GM12878 (cell line): ENCODE data around the gene SUGCT. TPM values are rescaled to one million over a fixed set of nuclear protein-coding genes. Genes with fewer than 3 reads are reported as not detected.
"Not testable (repeated sequence)": the region's sequence is repeated elsewhere in the genome, so short reads cannot be mapped to it uniquely, and the experiment has no call there.

Experiments used
- ATAC-seq: fragments of 200-7000 bp; cut with Tn5 transposase; 3 replicates; pipeline ENCODE4 v1.9.1; 2020; ENCODE audit warnings: mild to moderate bottlenecking, moderate library complexity
- BruUV-seq: library from RNA; stranded (reverse); fragments of 400-500 nt; replicated peaks from 2 replicates; lab custom pipeline; 2021; lab: Mats Ljungman, UMichigan
- CTCF ChIA-PET: fragments of 300-600 bp; sonication (Branson Sonifier 250); formaldehyde crosslinking; extraction: SDS; loops from one replicate; lab custom pipeline; 2021; ENCODE audit warnings: inconsistent platforms; lab: Yijun Ruan, JAX
- POLR2A ChIA-PET: fragments of 350-600 bp; formaldehyde crosslinking; extraction: SDS; loops from one replicate; lab custom pipeline; 2021; ENCODE audit warnings: inconsistent platforms; lab: Charles Lee
- RAD21 ChIA-PET: fragments of 300-600 bp; sonication (Branson Sonifier 250); formaldehyde crosslinking; loops from one replicate; lab custom pipeline; 2023; ENCODE audit warnings: antibody characterized with exemption; ENCODE audit not compliant: unreplicated experiment; lab: Charles Lee
- SMC1A ChIA-PET: fragments of 300-600 bp; sonication (Branson Sonifier 250); formaldehyde crosslinking; loops from one replicate; lab custom pipeline; 2023; ENCODE audit not compliant: unreplicated experiment, uncharacterized antibody; lab: Charles Lee
- DNase-seq: peaks from one replicate; pipeline ENCODE4 v3.0.0-alpha.2; 2011; ENCODE audit warnings: low read depth, low spot score
- FAIRE-seq: peaks from 3 replicates; lab custom pipeline; 2011; peaks lifted over from hg19 to GRCh38; lab: Jason Lieb, UNC
- H2AFZ ChIP-seq: 2 replicates; pipeline ENCODE4 v1.6.0; 2011; ENCODE audit warnings: low read depth, low read length, control low read depth; ENCODE audit not compliant: control insufficient read depth
- H3K27ac ChIP-seq: 2 replicates; pipeline ENCODE4 v1.5.1; 2011; ENCODE audit warnings: control low read depth; ENCODE audit not compliant: control insufficient read depth, insufficient read depth
- H3K27me3 ChIP-seq, 2 experiments: replicated peaks in 1 of 2; 2 replicates each; pipeline versions ENCODE4 v1.6.0 to v1.6.1; 2011; ENCODE audit warnings: low read length in 1 of 2; ENCODE audit not compliant: control insufficient read depth in 2 of 2, insufficient read depth in 2 of 2
- H3K36me3 ChIP-seq, 2 experiments: 2 replicates each; pipeline ENCODE4 v1.5.1; 2011; ENCODE audit warnings: low read length in 1 of 2; ENCODE audit not compliant: control insufficient read depth in 2 of 2, insufficient read depth in 2 of 2
- H3K4me1 ChIP-seq: 2 replicates; pipeline ENCODE4 v1.6.1; 2011; ENCODE audit warnings: mild to moderate bottlenecking, low read length, moderate library complexity, mixed read lengths; ENCODE audit not compliant: control insufficient read depth, insufficient read depth
- H3K4me2 ChIP-seq: 2 replicates; pipeline ENCODE4 v1.6.0; 2011; ENCODE audit warnings: control low read depth; ENCODE audit not compliant: control insufficient read depth, insufficient read depth
- H3K4me3 ChIP-seq: fragments of 200-600 bp; sonication (generic); 2 replicates; pipeline ENCODE4 v1.5.1; 2016
- H3K79me2 ChIP-seq: 2 replicates; pipeline ENCODE4 v1.6.0; 2011; ENCODE audit warnings: low read length; ENCODE audit not compliant: control insufficient read depth, insufficient read depth
- H3K9ac ChIP-seq: 2 replicates; pipeline ENCODE4 v1.8.0; 2011; ENCODE audit warnings: low read length, control low read depth, mixed read lengths; ENCODE audit not compliant: control insufficient read depth, insufficient read depth
- H3K9me3 ChIP-seq: replicated peaks from 3 replicates; pipeline ENCODE4 v1.5.1; 2011; ENCODE audit warnings: mild to moderate bottlenecking, low read length; ENCODE audit not compliant: control insufficient read depth, insufficient read depth
- H4K20me1 ChIP-seq: 2 replicates; pipeline ENCODE4 v1.6.0; 2011; ENCODE audit not compliant: control insufficient read depth, insufficient read depth
- BCL11A ChIP-seq: IDR thresholded peaks from 2 replicates; pipeline ENCODE4 v1.6.1; 2011; ENCODE audit warnings: low read depth, low read length
- CREB1 ChIP-seq: IDR thresholded peaks from 2 replicates; pipeline ENCODE4 v1.6.1; 2012; ENCODE audit warnings: low read depth, mild to moderate bottlenecking, inconsistent platforms
- ESRRA ChIP-seq: IDR thresholded peaks from 2 replicates; pipeline ENCODE4 v1.6.1; 2012; ENCODE audit warnings: mild to moderate bottlenecking, low read length, improper control_type of control experiment
- LARP7 ChIP-seq: fragments of 450-650 bp; IDR thresholded peaks from 2 replicates; pipeline ENCODE4 v1.6.1; 2017; ENCODE audit warnings: mild to moderate bottlenecking
- MYB ChIP-seq: fragments of 150-350 bp; IDR thresholded peaks from 2 replicates; pipeline ENCODE4 v1.6.1; 2014; ENCODE audit warnings: mild to moderate bottlenecking, low read depth, low read length, borderline replicate concordance
- NR2C2 ChIP-seq: IDR thresholded peaks from 2 replicates; pipeline ENCODE4 v1.6.1; 2011; ENCODE audit warnings: borderline replicate concordance, low read depth; ENCODE audit not compliant: control insufficient read depth, insufficient read length
- RAD51 ChIP-seq: fragments of 450-650 bp; IDR thresholded peaks from 2 replicates; pipeline ENCODE4 v1.6.1; 2016; ENCODE audit warnings: moderate library complexity, mild to moderate bottlenecking, inconsistent platforms
- TBL1XR1 ChIP-seq: IDR thresholded peaks from 2 replicates; pipeline ENCODE4 v1.6.1; 2012; ENCODE audit warnings: low read depth, low read length, improper control_type of control experiment
- YBX1 ChIP-seq: fragments of 450-650 bp; IDR thresholded peaks from 2 replicates; pipeline ENCODE4 v1.6.1; 2016; ENCODE audit warnings: antibody characterized with exemption
- YY1 ChIP-seq: IDR thresholded peaks from 2 replicates; pipeline ENCODE4 v1.6.1; 2011; ENCODE audit warnings: low read depth, mild to moderate bottlenecking, low read length
- ZNF384 ChIP-seq: IDR thresholded peaks from 2 replicates; pipeline ENCODE4 v1.6.1; 2012; ENCODE audit warnings: low read depth, mild to moderate bottlenecking, low read length, improper control_type of control experiment, borderline replicate concordance
- ZSCAN29 ChIP-seq: fragments of 450-650 bp; IDR thresholded peaks from 2 replicates; pipeline ENCODE4 v1.6.1; 2017; ENCODE audit warnings: mild to moderate bottlenecking, moderate library complexity
- WGBS: methylation state at CpG from one replicate; pipeline ENCODE4 v1.1.6; 2016; ENCODE audit warnings: low lambda C conversion rate; ENCODE audit not compliant: insufficient replicate concordance, insufficient coverage; ENCODE audit errors: missing lambda C conversion rate; 5-methylcytosine and 5-hydroxymethylcytosine counted together
- in situ Hi-C: fragments of 300-500 bp; cut with MboI; formaldehyde crosslinking; loops from 9 replicates; pipeline ENCODE4 v1.14.3; 2018; ENCODE audit warnings: mixed read lengths
- intact Hi-C: fragments of 100-400 bp; cut with micrococcal nuclease; formaldehyde crosslinking; loops from one replicate; pipeline ENCODE4 v1.14.2; 2022; ENCODE audit not compliant: unreplicated experiment
- polyA plus RNA-seq, 11 experiments: library from polyadenylated mRNA; depleted of rRNA in 4 of 11; unstranded in 6 of 11; stranded (reverse) in 5 of 11; fragments of >200 nt; fragmentation: Nextera tagmentation in 4 of 11; fragmentation: Illumina TruSeq in 1 of 11; extraction: Ambion mirVana in 4 of 11; extraction: Trizol in 1 of 11; gene quantifications; 1 replicate in 1 of 11; 2 replicates in 10 of 11; pipeline versions ENCODE4 v1.2.1 to v1.2.3, GENCODE V29; 2011 to 2016; ENCODE audit warnings: inconsistent platforms in 2 of 11, missing spikeins in 2 of 11, low read depth in 1 of 11
- total RNA-seq, 4 experiments: library from RNA; depleted of rRNA in 3 of 4; stranded (reverse); fragments of >200 nt in 3 of 4; fragmentation: Illumina TruSeq in 1 of 4; extraction: Trizol in 1 of 4; gene quantifications; 2 replicates each; pipeline versions ENCODE4 v1.2.1 to v1.2.3, GENCODE V29; 2013 to 2021
- TF ChIP-seq, protein P1 (sequence below): fragments of 150-350 bp; IDR thresholded peaks from 2 replicates; pipeline ENCODE4 v1.6.1; 2014; ENCODE audit warnings: mild to moderate bottlenecking, low read depth, low read length
- TF ChIP-seq, protein P2 (sequence below): fragments of 450-650 bp; IDR thresholded peaks from 2 replicates; pipeline ENCODE4 v1.6.1; 2017; ENCODE audit warnings: mild to moderate bottlenecking, low read depth, inconsistent platforms; ENCODE audit not compliant: poor library complexity, severe bottlenecking
- TF ChIP-seq, protein P3 (sequence below): IDR thresholded peaks from 2 replicates; pipeline ENCODE4 v1.6.1; 2011; ENCODE audit warnings: mild to moderate bottlenecking, low read depth, low read length, moderate library complexity; ENCODE audit not compliant: insufficient replicate concordance

The SUGCT gene
- total and polyA plus RNA-seq, 10 of the 15 experiments (the other 5 are each of a cell fraction or from before 2014, with no cell fraction given): 0.08 to 1.2 (median 0.67) TPM; not detected in 1

DNA sequence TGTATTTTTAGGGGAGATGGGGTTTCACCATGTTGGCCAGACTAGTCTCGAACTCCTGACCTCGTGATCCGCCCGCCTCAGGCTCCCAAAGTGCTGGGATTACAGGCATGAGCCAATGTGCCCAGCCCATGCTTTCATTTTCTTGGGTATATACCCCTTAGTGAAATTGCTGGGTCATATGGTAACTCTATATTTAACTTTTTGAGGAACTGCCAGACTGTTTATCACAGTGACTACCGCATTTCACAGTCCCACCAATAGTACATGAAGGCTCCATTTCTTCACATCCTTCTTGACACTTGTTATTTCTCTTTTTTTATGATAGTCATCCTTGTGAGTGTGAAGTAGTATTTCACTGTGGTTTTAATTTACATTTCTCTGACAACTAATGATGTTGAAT, 134.0 kb downstream of the SUGCT start:
- BruUV-seq, H3K79me2 ChIP-seq, RAD21 ChIA-PET, H3K27me3 ChIP-seq, ATAC-seq, FAIRE-seq, in situ Hi-C loops, H3K4me1 ChIP-seq, H4K20me1 ChIP-seq, intact Hi-C loops, H3K9ac ChIP-seq, H2AFZ ChIP-seq, H3K4me2 ChIP-seq, H3K36me3 ChIP-seq, CTCF ChIA-PET, H3K4me3 ChIP-seq, H3K27ac ChIP-seq, POLR2A ChIA-PET, SMC1A ChIA-PET, H3K9me3 ChIP-seq, DNase-seq: not testable (repeated sequence)
- WGBS: 74% methylated on average over 5 of the region's 5 CpGs

DNA sequence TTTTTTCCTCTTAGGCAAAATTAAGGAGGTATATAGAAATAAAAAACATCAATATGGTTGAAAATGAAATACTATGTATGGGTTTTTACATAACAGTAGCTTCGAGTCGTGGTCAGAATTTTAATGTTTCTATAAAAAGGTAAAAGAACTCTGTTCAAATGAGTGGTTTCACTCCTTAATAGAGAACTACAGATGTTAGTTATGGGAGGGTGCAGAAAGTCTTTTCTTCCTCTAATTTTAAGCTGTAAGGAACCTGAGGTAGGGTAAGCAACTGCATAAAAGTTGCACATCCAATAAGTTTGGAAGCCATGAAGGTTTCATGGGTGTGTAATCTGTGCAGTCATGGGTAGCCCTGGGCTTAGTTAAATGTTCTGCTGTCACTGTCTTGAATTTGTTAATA, 141.3 kb downstream of the SUGCT start:
- POLR2A ChIA-PET: no interaction called here

More for the DNA sequence above, 141.3 kb downstream of the SUGCT start:
- Histone ChIP-seq H4K20me1 (no peaks in the 10 kb centered on the region), H3K9ac (no peak overlapping the region), H3K27me3 (no peaks in the 10 kb centered on the region), H3K4me1 (no peaks in the 10 kb centered on the region), H3K4me3 (no peak overlapping the region), H3K4me2 (no peak overlapping the region), H3K79me2 (no peaks in the 10 kb centered on the region), H3K9me3 (no peaks in the 10 kb centered on the region), H3K36me3 (no peaks in the 10 kb centered on the region), H2AFZ (no peak overlapping the region), H3K27ac (no peak overlapping the region)
- BruUV-seq: no TSS peak
- ATAC-seq (no peak), DNase-seq (no peak), FAIRE-seq (no peak)
- 0% methylated on average over 2 of the region's 2 CpGs for WGBS
- intact Hi-C loops: no loop called here
- ChIA-PET RAD21 (no interaction called here), CTCF (no interaction called here), SMC1A (no interaction called here)
- TF ChIP-seq YY1: no peak
- no peak for TF ChIP-seq BCL11A
- no peak for TF ChIP-seq CREB1
- TF ChIP-seq MYB: no peak
- TF ChIP-seq ZNF384: no peak
- TF ChIP-seq, protein P1, sequence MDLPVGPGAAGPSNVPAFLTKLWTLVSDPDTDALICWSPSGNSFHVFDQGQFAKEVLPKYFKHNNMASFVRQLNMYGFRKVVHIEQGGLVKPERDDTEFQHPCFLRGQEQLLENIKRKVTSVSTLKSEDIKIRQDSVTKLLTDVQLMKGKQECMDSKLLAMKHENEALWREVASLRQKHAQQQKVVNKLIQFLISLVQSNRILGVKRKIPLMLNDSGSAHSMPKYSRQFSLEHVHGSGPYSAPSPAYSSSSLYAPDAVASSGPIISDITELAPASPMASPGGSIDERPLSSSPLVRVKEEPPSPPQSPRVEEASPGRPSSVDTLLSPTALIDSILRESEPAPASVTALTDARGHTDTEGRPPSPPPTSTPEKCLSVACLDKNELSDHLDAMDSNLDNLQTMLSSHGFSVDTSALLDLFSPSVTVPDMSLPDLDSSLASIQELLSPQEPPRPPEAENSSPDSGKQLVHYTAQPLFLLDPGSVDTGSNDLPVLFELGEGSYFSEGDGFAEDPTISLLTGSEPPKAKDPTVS: no peak
- no peak for TF ChIP-seq YBX1
- no peak for TF ChIP-seq ESRRA
- TF ChIP-seq RAD51: no peak
- no peak for TF ChIP-seq ZSCAN29
- TF ChIP-seq, protein P2, sequence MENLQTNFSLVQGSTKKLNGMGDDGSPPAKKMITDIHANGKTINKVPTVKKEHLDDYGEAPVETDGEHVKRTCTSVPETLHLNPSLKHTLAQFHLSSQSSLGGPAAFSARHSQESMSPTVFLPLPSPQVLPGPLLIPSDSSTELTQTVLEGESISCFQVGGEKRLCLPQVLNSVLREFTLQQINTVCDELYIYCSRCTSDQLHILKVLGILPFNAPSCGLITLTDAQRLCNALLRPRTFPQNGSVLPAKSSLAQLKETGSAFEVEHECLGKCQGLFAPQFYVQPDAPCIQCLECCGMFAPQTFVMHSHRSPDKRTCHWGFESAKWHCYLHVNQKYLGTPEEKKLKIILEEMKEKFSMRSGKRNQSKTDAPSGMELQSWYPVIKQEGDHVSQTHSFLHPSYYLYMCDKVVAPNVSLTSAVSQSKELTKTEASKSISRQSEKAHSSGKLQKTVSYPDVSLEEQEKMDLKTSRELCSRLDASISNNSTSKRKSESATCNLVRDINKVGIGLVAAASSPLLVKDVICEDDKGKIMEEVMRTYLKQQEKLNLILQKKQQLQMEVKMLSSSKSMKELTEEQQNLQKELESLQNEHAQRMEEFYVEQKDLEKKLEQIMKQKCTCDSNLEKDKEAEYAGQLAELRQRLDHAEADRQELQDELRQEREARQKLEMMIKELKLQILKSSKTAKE: no peak
- TF ChIP-seq NR2C2: no peak
- no peak for TF ChIP-seq TBL1XR1
- TF ChIP-seq, protein P3, sequence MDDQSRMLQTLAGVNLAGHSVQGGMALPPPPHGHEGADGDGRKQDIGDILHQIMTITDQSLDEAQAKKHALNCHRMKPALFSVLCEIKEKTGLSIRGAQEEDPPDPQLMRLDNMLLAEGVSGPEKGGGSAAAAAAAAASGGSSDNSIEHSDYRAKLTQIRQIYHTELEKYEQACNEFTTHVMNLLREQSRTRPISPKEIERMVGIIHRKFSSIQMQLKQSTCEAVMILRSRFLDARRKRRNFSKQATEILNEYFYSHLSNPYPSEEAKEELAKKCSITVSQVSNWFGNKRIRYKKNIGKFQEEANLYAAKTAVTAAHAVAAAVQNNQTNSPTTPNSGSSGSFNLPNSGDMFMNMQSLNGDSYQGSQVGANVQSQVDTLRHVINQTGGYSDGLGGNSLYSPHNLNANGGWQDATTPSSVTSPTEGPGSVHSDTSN: no peak
- no peak for TF ChIP-seq LARP7
- in situ Hi-C loops: no loop called here
